Heart right ventricle (tissue), 16 donors: ENCODE measurements around the gene CADM1. TPM values are rescaled to one million over a fixed set of nuclear protein-coding genes. Genes with fewer than 3 reads are reported as not detected.

Source experiments
- ATAC-seq, 8 donors: fragments of 200-7000 bp; cut with Tn5 transposase; one replicate each; pipeline ENCODE4 v1.9.1; 2020; ENCODE audit warnings: mild to moderate bottlenecking in 8 of 8, moderate library complexity in 8 of 8, moderate number of reproducible peaks in 1 of 8
- DNase-seq, 2 donors: peaks; one replicate each; pipeline ENCODE4 v3.0.0-alpha.2; 2020
- H3K27ac ChIP-seq, 10 donors: fragments of 200-600 bp; sonication (generic) in 2 of 10; one replicate each; pipeline versions ENCODE4 v1.5.0 to v1.8.0; 2020 to 2022; ENCODE audit warnings: mild to moderate bottlenecking in 3 of 10
- H3K27me3 ChIP-seq, 7 donors: fragments of 200-600 bp; one replicate each; pipeline ENCODE4 v1.8.0; 2021 to 2022; ENCODE audit warnings: mild to moderate bottlenecking in 2 of 7
- H3K36me3 ChIP-seq, 9 donors: fragments of 200-600 bp; sonication (generic) in 1 of 9; one replicate each; pipeline versions ENCODE4 v1.5.0 to v1.8.0; 2020 to 2022; ENCODE audit warnings: mild to moderate bottlenecking in 2 of 9
- H3K4me1 ChIP-seq, 9 donors: fragments of 200-600 bp; sonication (generic) in 1 of 9; one replicate each; pipeline versions ENCODE4 v1.5.0 to v1.8.0; 2020 to 2022; ENCODE audit warnings: mild to moderate bottlenecking in 4 of 9
- H3K4me3 ChIP-seq, 10 donors: fragments of 200-600 bp; sonication (generic) in 2 of 10; one replicate each; pipeline versions ENCODE4 v1.5.0 to v1.8.0; 2020 to 2022; ENCODE audit warnings: mild to moderate bottlenecking in 7 of 10, moderate library complexity in 2 of 10
- H3K9me3 ChIP-seq, 11 donors: fragments of 200-600 bp in 10 of 11; sonication (generic) in 2 of 11; one replicate each; pipeline versions ENCODE4 v1.5.0 to v1.8.0; 2013 to 2022; ENCODE audit warnings: mild to moderate bottlenecking in 2 of 11, control low read depth in 1 of 11, moderate library complexity in 1 of 11
- CTCF ChIP-seq, 9 donors: fragments of 200-600 bp; sonication (generic) in 2 of 9; IDR thresholded peaks; one replicate each; pipeline versions ENCODE4 v1.5.0 to v1.8.0; 2021 to 2022; ENCODE audit warnings: antibody characterized with exemption in 9 of 9, mild to moderate bottlenecking in 5 of 9, moderate library complexity in 1 of 9
- WGBS, 2 donors: extraction: QIAGEN DNeasy Blood & Tissue Kit; methylation state at CpG; one replicate each; pipeline ENCODE4 v1.1.7; 2013; ENCODE audit warnings: inconsistent platforms in 1 of 2; 5-methylcytosine and 5-hydroxymethylcytosine counted together
- intact Hi-C, 10 donors: fragments of 100-400 bp; cut with DNase I; formaldehyde crosslinking; loops; one replicate each; pipeline versions ENCODE4 v1.11.1 to v1.14.2; 2022
- polyA plus RNA-seq, 2 donors: library from polyadenylated mRNA; stranded (reverse); fragments of 200-250 nt; gene quantifications; one replicate each; pipeline ENCODE4 v1.2.3, GENCODE V29; 2013
- total RNA-seq, 10 donors: library from RNA; stranded (reverse); fragmentation: NEBNext Ultra II Directional in 3 of 10; extraction: Animal tissue kit (Norgen Biotek cat#: 25700) in 3 of 10; gene quantifications; one replicate each; pipeline versions ENCODE4 v1.2.1 to v1.2.4, GENCODE V29; 2021 to 2023
- donor health status: Arrhythmogenic right ventricular cardiomyopathy.
- donor health status: ischemic (EF 13 %, LVEDD 7.1; RV severe dilation, severe dysfunction).
- donor health status: healthy with polysubstance abuse.
- donor health status: DM: no; HTN: yes; CAD: no.
- donor health status: DM: no; HTN: no; CAD: no.
- donor health status: ischemic (EF 25% LVEDD 6.9; RV normal size, moderate dysfunction).
- donor health status: ischemic (EF 25% LVEDD 5.7; RV mildly dilated, moderate dysfunction).
- donor health status: healthy.
- donor health status: DM: yes; HTN: yes; CAD: no.
- donor health status: Ischemic cardiomyopathy.
- donor health status: ischemic (EF 35%, LVEDD 5.7; RV mildly dilated, moderate dysfunction).
- donor health status: nonischemic (EF 11% LVEDD 7.7; RV severe dilation, severe dysfunction).
- donor health status: DM: yes; HTN: yes; CAD: no.
- donor health status: PGD.
- donor health status: ischemic (EF 29% LVEDD 5.4; RV normal size, mild dysfunction).
- donor health status: nonischemic (EF 23%, LVEDD 6.1; RV moderate dilation, normal function).

Gene CADM1
- total and polyA plus RNA-seq, 12 donors = 10.2 to 83.0 (median 41.4) TPM

DNA sequence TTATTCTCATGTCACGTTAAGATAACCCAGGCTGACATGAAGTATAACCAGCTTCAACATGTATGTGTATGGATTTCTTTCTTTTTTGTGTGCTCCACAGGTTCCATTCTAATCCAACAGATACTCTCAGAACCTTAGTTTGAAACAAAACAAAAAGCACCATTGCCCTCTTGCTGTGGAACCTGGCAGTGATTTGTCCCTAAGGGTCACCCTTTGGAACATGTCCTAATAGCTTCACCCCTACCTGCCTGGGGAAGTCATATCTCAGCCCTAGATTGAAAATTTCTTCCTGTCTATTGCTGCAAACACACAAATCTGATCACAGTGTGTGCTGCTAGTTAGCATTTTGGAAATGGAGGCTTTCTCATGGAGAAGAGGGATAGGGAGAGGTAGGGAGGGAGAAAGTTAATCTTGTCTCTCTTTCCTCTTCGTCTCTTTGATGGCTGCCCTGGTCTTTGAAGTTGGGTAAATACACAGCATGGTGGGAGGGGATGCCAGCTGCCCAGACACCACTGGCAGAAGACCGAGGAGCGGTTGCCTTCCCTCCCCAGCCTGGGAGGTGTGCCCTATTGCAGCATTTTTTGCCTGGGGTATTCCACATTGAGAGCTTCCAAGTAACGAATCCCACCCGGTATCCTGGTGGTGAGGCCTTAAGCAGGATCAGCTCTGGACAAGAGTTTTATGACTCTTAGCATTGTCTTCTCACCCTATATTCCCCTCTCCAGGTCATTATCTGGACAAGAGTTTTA lies 11.6 kb upstream of the CADM1 start:
- ATAC-seq (no peak), DNase-seq (no peak)
- no peak for TF ChIP-seq CTCF (IDR thresholded peaks at IDR 0.05)
- no peaks in the 10 kb centered on the region for H3K9me3 ChIP-seq
- no peaks in the 10 kb centered on the region for H3K36me3 ChIP-seq
- WGBS, 2 donors = 80 to 93% methylated on average over 6 of the region's 6 CpGs
- H3K4me3 ChIP-seq = no peak overlapping the region
- peaks cover 0 to 48% (median 14%) of the 10 kb centered on the region in 7 donors for H3K27me3 ChIP-seq
- no peaks in the 10 kb centered on the region for H3K4me1 ChIP-seq
- intact Hi-C loops = no loop called here
- no peak overlapping the region for H3K27ac ChIP-seq

DNA sequence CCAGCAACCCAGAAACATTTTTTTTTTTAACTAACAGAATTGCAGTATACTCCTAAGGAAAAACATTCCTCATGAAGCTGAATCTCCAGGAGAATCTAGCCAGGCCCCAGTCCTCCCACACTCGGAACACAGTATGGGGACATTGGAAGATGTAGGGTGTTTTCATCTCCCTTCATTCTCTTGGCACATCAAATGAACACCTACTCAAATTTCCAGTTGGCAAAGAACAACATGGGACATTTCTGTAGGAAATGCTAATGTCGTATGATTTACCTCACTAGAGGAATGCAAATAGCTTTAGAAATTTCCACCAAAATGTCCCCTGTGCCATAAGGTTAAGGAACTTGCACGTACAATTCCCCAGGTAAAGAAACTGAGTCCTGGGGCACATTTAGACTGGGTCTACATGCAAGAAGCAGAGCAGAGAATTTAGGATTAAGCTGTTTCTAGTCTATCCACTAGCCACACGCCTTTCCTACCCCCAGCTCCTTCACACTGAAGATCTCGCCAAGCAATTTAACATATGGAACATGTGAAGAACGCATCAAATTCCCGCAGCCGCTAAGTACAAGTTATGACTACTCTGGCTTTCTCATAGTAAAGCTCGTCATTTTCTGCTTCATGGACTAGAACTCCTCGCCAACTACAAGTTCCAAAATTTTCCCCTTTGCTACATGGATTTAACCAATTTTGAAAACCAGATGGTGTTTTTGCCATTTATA lies 2.9 kb upstream of the CADM1 start:
- Histone ChIP-seq H3K36me3 (no peaks in the 10 kb centered on the region), H3K27me3 (peaks cover 0 to 76% (median 14%) of the 10 kb centered on the region in 7 donors), H3K4me1 (peaks cover 0 to 30% (median 17%) of the 10 kb centered on the region in 9 donors), H3K9me3 (no peaks in the 10 kb centered on the region), H3K27ac (no peak overlapping the region), H3K4me3 (no peak overlapping the region)
- intact Hi-C loops = loop anchor here in 7 of 10 donors (10.0 kb wide), 5 partner anchors 62 to 168 kb away; no protein-coding TSS in a partner anchor
- DNase-seq (no peak), ATAC-seq (no peak)
- 84% methylated on average over 10 of the region's 10 CpGs for WGBS, 2 donors
- TF ChIP-seq CTCF (IDR thresholded peaks at IDR 0.05) = no peak

- intact Hi-C loops = loop anchor here in 7 of 10 donors (2.0 to 10.0 kb wide), 6 partner anchors 60 to 170 kb away; no protein-coding TSS in a partner anchor
- peaks cover 0 to 44% (median 17%) of the 10 kb centered on the region in 9 donors for H3K4me1 ChIP-seq
- no peak for DNase-seq
- ATAC-seq = no peak
- WGBS, 2 donors = 3 to 6% methylated on average over 10 of the region's 10 CpGs
- no peaks in the 10 kb centered on the region for H3K9me3 ChIP-seq
- H3K27me3 ChIP-seq = peaks cover 0 to 82% (median 21%) of the 10 kb centered on the region in 7 donors
- H3K36me3 ChIP-seq = no peaks in the 10 kb centered on the region
- H3K27ac ChIP-seq = peak overlapping the region in 8 of 10 donors; percentile 70 to 90 (median 81)
- no peak for TF ChIP-seq CTCF (IDR thresholded peaks at IDR 0.05)
- peak overlapping the region in 9 of 10 donors; percentile 58 to 77 (median 65) for H3K4me3 ChIP-seq
Measured at GRCh38 chr11:115505175-115505574, 960 bp upstream of the CADM1 start.

DNA sequence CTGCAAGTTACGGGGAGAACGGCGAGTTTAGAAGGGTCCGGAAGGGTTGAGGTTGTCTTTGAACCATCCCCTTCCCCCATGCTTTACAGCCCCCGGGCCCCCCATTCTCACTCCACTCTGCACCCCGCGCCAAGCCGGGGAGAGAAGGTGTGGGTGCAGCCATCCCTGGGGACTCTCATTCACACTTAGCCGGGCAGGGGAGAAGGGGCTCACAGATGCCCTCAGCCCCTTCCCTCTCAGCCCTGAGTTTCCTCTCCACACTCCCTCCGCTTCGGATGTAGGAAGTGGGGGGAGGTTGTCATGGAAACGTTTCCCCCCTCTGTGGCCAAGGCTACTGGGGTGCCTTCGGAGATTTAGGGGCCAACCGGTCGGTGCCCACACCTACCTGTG lies 334 bp downstream of the CADM1 start:
- intact Hi-C loops = loop anchor here in 9 of 10 donors (1.0 to 10.0 kb wide), 12 partner anchors 57 to 173 kb away; no protein-coding TSS in a partner anchor
- peak overlapping the region; percentile 36 to 77 (median 65) for H3K4me3 ChIP-seq
- DNase-seq (peak in 1 of 2 donors; percentile 29), ATAC-seq (peak; percentile 5 to 48 (median 22))
- H3K36me3 ChIP-seq = no peaks in the 10 kb centered on the region
- 0% methylated on average over 12 to 15 of the region's 15 CpGs for WGBS, 2 donors
- peaks cover 0 to 86% (median 24%) of the 10 kb centered on the region in 7 donors for H3K27me3 ChIP-seq
- no peak for TF ChIP-seq CTCF (IDR thresholded peaks at IDR 0.05)
- peak overlapping the region in 9 of 10 donors; percentile 35 to 90 (median 79) for H3K27ac ChIP-seq
- H3K4me1 ChIP-seq = peaks cover 0 to 44% (median 23%) of the 10 kb centered on the region in 9 donors
- H3K9me3 ChIP-seq = no peaks in the 10 kb centered on the region
